ENCODE results near the gene NTM.

Gene NTM

GRCh38 chr11:131666006-131666405 is 295.6 kb downstream of the NTM start:
- no peak for DNase-seq (ENCODE audit: low read depth)
- H3K4me3 ChIP-seq (ENCODE audit: low read length): no peak overlapping the region
- no peak for TF ChIP-seq CTCF (conservative IDR thresholded peaks at IDR 0.05; ENCODE audit: low read depth, low read length)

GRCh38 chr11:131666617-131667016 is 296.2 kb downstream of the NTM start:
- no peak overlapping the region for H3K4me3 ChIP-seq (ENCODE audit: low read length)
- no peak for TF ChIP-seq CTCF (conservative IDR thresholded peaks at IDR 0.05; ENCODE audit: low read depth, low read length)
- DNase-seq (ENCODE audit: low read depth): no peak

GRCh38 chr11:131667566-131667965 is 297.2 kb downstream of the NTM start:
- no peak for DNase-seq (ENCODE audit: low read depth)
- no peak for TF ChIP-seq CTCF (conservative IDR thresholded peaks at IDR 0.05; ENCODE audit: low read depth, low read length)
- H3K4me3 ChIP-seq (ENCODE audit: low read length): no peak overlapping the region

GRCh38 chr11:131668500-131669400 is 298.3 kb downstream of the NTM start:
- no peak overlapping the region for H3K4me3 ChIP-seq (ENCODE audit: low read length)
- TF ChIP-seq CTCF (conservative IDR thresholded peaks at IDR 0.05; ENCODE audit: low read depth, low read length): peak; percentile 79
- no peak for DNase-seq (ENCODE audit: low read depth)

DNA sequence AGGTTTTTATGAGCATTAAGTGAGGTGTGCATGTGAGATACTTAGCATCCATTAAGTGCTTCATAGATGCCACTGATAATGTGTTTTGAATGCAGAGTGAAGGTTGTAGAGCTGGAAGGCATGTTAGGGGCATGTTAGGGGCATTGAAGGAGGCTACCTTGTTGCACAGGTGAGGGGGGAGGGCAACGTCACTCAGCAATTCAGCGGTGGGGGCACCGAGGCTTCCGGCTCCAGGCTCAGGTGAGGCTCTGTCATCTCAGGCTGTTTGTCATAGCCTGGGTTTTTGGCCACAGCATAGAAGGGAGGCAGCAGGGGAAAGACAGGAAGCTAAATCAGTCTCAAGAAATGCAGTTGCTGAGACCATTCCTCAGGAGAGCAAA is 299.0 kb downstream of the NTM start:
- no peak overlapping the region for H3K4me3 ChIP-seq (ENCODE audit: low read length)
- no peak for DNase-seq (ENCODE audit: low read depth)
- TF ChIP-seq CTCF (conservative IDR thresholded peaks at IDR 0.05; ENCODE audit: low read depth, low read length): no peak

- no peak overlapping the region for H3K4me3 ChIP-seq (ENCODE audit: low read length)
- TF ChIP-seq CTCF (conservative IDR thresholded peaks at IDR 0.05; ENCODE audit: low read depth, low read length): no peak
- DNase-seq (ENCODE audit: low read depth): no peak
Measured at GRCh38 chr11:131670876-131671275, 300.5 kb downstream of the NTM start.

GRCh38 chr11:131671320-131671719 is 300.9 kb downstream of the NTM start:
- DNase-seq (ENCODE audit: low read depth): no peak

More at GRCh38 chr11:131671320-131671719, 300.9 kb downstream of the NTM start:
- TF ChIP-seq CTCF (conservative IDR thresholded peaks at IDR 0.05; ENCODE audit: low read depth, low read length): no peak
- no peak overlapping the region for H3K4me3 ChIP-seq (ENCODE audit: low read length)
